WTC11 (cell line): Measurements from ENCODE around the gene SLAMF6.

Source experiments
- NFE2L1 ChIP-seq: sonication (generic); formaldehyde crosslinking; IDR thresholded peaks from 2 replicates; pipeline ENCODE4 v1.8.1; 2023; ENCODE audit warnings: missing genetic modification reagents
- NR1H2 ChIP-seq: sonication (generic); formaldehyde crosslinking; IDR thresholded peaks from 2 replicates; pipeline ENCODE4 v1.9.0; 2021; ENCODE audit warnings: mild to moderate bottlenecking, moderate library complexity, missing genetic modification reagents
- SMAD3 ChIP-seq: sonication (generic); formaldehyde crosslinking; IDR thresholded peaks from 2 replicates; pipeline ENCODE4 v1.8.0; 2022; ENCODE audit warnings: missing genetic modification reagents, mild to moderate bottlenecking, borderline replicate concordance
- SP1 ChIP-seq: sonication (generic); formaldehyde crosslinking; conservative IDR thresholded peaks from 2 replicates; pipeline ENCODE4 v1.8.1; 2022; ENCODE audit warnings: missing genetic modification reagents
- ZBTB21 ChIP-seq: sonication (generic); formaldehyde crosslinking; IDR thresholded peaks from 2 replicates; pipeline ENCODE4 v1.8.1; 2023; ENCODE audit warnings: mild to moderate bottlenecking, missing genetic modification reagents, borderline replicate concordance
- ZNF423 ChIP-seq: fragments of 250-450 bp; sonication (Bioruptor Pico); IDR thresholded peaks from 2 replicates; pipeline ENCODE4 v2.1.2; 2022; ENCODE audit warnings: mild to moderate bottlenecking, moderate library complexity
- TF ChIP-seq, protein P1 (sequence below): sonication (generic); formaldehyde crosslinking; IDR thresholded peaks from 2 replicates; pipeline ENCODE4 v1.8.1; 2023; ENCODE audit warnings: mild to moderate bottlenecking, moderate library complexity, missing genetic modification reagents
- TF ChIP-seq, protein P2 (sequence below): sonication (generic); formaldehyde crosslinking; IDR thresholded peaks from 2 replicates; pipeline ENCODE4 v1.8.1; 2022; ENCODE audit warnings: low read depth, missing genetic modification reagents, borderline replicate concordance
- TF ChIP-seq, protein P3 (sequence below): fragments of 200-600 bp; IDR thresholded peaks from 2 replicates; pipeline ENCODE4 v1.8.0; 2022; ENCODE audit warnings: antibody characterized with exemption
- TF ChIP-seq, protein P4 (sequence below): sonication (generic); formaldehyde crosslinking; conservative IDR thresholded peaks from 2 replicates; pipeline ENCODE4 v1.8.1; 2022; ENCODE audit warnings: mild to moderate bottlenecking, missing genetic modification reagents
- TF ChIP-seq, protein P5 (sequence below): sonication (generic); formaldehyde crosslinking; IDR thresholded peaks from 2 replicates; pipeline ENCODE4 v1.8.0; 2022; ENCODE audit warnings: mild to moderate bottlenecking, missing genetic modification reagents

DNA sequence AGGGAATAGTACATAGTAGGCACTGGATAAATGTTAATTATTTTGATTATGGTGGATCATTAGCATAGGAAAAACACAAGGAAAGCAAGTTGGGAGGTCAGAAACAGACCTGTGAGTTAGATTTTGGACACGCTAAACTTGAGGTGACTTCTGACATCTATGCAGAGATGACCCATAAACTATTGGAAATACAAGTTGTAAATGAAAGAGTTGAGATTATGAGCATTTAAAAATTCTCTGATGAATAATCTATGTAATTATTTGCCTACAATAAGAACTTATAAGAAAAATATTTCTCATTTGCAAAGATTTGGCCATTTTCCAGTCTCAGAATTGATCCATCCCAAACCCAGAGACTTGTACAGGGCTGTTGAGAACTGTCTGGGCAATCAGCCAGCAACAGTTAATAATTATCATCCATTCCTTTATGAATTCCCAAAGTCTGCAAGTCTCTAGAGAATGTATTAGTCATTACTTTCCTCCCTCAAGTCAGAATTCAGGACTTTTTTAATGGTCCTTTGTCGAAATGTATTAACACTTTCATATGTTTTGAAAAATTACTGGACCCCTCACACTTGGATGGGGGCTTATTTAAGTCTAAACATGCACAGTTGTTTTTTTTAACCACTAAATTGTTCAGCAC is 19.4 kb upstream of the SLAMF6 start:
- no peak for TF ChIP-seq SMAD3 (CRISPR knock-in tag)
- TF ChIP-seq, protein P1, sequence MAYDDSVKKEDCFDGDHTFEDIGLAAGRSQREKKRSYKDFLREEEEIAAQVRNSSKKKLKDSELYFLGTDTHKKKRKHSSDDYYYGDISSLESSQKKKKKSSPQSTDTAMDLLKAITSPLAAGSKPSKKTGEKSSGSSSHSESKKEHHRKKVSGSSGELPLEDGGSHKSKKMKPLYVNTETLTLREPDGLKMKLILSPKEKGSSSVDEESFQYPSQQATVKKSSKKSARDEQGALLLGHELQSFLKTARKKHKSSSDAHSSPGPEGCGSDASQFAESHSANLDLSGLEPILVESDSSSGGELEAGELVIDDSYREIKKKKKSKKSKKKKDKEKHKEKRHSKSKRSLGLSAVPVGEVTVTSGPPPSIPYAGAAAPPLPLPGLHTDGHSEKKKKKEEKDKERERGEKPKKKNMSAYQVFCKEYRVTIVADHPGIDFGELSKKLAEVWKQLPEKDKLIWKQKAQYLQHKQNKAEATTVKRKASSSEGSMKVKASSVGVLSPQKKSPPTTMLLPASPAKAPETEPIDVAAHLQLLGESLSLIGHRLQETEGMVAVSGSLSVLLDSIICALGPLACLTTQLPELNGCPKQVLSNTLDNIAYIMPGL, result no peak
- TF ChIP-seq, protein P2, sequence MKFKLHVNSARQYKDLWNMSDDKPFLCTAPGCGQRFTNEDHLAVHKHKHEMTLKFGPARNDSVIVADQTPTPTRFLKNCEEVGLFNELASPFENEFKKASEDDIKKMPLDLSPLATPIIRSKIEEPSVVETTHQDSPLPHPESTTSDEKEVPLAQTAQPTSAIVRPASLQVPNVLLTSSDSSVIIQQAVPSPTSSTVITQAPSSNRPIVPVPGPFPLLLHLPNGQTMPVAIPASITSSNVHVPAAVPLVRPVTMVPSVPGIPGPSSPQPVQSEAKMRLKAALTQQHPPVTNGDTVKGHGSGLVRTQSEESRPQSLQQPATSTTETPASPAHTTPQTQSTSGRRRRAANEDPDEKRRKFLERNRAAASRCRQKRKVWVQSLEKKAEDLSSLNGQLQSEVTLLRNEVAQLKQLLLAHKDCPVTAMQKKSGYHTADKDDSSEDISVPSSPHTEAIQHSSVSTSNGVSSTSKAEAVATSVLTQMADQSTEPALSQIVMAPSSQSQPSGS (CRISPR knock-in tag), result no peak
- no peak for TF ChIP-seq ZBTB21 (CRISPR knock-in tag)
- no peak for TF ChIP-seq NFE2L1
- TF ChIP-seq SP1 (CRISPR knock-in tag), result no peak
- no peak for TF ChIP-seq NR1H2
- TF ChIP-seq, protein P3, sequence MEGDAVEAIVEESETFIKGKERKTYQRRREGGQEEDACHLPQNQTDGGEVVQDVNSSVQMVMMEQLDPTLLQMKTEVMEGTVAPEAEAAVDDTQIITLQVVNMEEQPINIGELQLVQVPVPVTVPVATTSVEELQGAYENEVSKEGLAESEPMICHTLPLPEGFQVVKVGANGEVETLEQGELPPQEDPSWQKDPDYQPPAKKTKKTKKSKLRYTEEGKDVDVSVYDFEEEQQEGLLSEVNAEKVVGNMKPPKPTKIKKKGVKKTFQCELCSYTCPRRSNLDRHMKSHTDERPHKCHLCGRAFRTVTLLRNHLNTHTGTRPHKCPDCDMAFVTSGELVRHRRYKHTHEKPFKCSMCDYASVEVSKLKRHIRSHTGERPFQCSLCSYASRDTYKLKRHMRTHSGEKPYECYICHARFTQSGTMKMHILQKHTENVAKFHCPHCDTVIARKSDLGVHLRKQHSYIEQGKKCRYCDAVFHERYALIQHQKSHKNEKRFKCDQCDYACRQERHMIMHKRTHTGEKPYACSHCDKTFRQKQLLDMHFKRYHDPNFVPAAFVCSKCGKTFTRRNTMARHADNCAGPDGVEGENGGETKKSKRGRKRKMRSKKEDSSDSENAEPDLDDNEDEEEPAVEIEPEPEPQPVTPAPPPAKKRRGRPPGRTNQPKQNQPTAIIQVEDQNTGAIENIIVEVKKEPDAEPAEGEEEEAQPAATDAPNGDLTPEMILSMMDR, result no peak
- TF ChIP-seq ZNF423 (CRISPR knock-in tag), result no peak
- TF ChIP-seq, protein P4, sequence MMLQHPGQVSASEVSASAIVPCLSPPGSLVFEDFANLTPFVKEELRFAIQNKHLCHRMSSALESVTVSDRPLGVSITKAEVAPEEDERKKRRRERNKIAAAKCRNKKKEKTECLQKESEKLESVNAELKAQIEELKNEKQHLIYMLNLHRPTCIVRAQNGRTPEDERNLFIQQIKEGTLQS (CRISPR knock-in tag), result no peak
- TF ChIP-seq, protein P5, sequence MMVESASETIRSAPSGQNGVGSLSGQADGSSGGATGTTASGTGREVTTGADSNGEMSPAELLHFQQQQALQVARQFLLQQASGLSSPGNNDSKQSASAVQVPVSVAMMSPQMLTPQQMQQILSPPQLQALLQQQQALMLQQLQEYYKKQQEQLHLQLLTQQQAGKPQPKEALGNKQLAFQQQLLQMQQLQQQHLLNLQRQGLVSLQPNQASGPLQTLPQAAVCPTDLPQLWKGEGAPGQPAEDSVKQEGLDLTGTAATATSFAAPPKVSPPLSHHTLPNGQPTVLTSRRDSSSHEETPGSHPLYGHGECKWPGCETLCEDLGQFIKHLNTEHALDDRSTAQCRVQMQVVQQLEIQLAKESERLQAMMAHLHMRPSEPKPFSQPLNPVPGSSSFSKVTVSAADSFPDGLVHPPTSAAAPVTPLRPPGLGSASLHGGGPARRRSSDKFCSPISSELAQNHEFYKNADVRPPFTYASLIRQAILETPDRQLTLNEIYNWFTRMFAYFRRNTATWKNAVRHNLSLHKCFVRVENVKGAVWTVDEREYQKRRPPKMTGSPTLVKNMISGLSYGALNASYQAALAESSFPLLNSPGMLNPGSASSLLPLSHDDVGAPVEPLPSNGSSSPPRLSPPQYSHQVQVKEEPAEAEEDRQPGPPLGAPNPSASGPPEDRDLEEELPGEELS, result no peak
